LNCaP clone FGC (cell line): ENCODE results near the gene CPA4.

ENCODE experiments used
- DNase-seq: peaks from one replicate; pipeline ENCODE4 v3.0.0-alpha.2; 2011; ENCODE audit warnings: low read depth
- H3K4me3 ChIP-seq: 2 replicates; pipeline ENCODE4 v1.5.1; 2011; ENCODE audit warnings: mild to moderate bottlenecking, low read depth, low read length, control low read depth
- CTCF ChIP-seq: IDR thresholded peaks from 2 replicates; pipeline ENCODE4 v1.5.1; 2012; ENCODE audit warnings: mild to moderate bottlenecking; ENCODE audit not compliant: control insufficient read depth, insufficient read depth; ENCODE audit errors: extremely low read depth

CPA4 gene

GRCh38 chr7:130345136-130345535, 52.2 kb downstream of the CPA4 start:
- H3K4me3 ChIP-seq = no peak overlapping the region
- TF ChIP-seq CTCF = no peak
- no peak for DNase-seq

GRCh38 chr7:130345725-130346124, 52.8 kb downstream of the CPA4 start:
- H3K4me3 ChIP-seq = no peak overlapping the region
- no peak for DNase-seq
- no peak for TF ChIP-seq CTCF

- DNase-seq = no peak
- no peak for TF ChIP-seq CTCF
- no peak overlapping the region for H3K4me3 ChIP-seq
Observed at GRCh38 chr7:130346177-130346905, 53.4 kb downstream of the CPA4 start.

- no peak overlapping the region for H3K4me3 ChIP-seq
- DNase-seq = no peak
- no peak for TF ChIP-seq CTCF
Observed at GRCh38 chr7:130346941-130347340, 54.0 kb downstream of the CPA4 start.

GRCh38 chr7:130349911-130350782, 57.2 kb downstream of the CPA4 start:
- no peak for DNase-seq
- TF ChIP-seq CTCF = no peak

GRCh38 chr7:130350945-130351790, 58.2 kb downstream of the CPA4 start:
- TF ChIP-seq CTCF = no peak
- no peak overlapping the region for H3K4me3 ChIP-seq
- DNase-seq = no peak

More at GRCh38 chr7:130349911-130350782, 57.2 kb downstream of the CPA4 start:
- H3K4me3 ChIP-seq = no peak overlapping the region
